ENCODE data around the gene FILIP1.

FILIP1 gene

DNA sequence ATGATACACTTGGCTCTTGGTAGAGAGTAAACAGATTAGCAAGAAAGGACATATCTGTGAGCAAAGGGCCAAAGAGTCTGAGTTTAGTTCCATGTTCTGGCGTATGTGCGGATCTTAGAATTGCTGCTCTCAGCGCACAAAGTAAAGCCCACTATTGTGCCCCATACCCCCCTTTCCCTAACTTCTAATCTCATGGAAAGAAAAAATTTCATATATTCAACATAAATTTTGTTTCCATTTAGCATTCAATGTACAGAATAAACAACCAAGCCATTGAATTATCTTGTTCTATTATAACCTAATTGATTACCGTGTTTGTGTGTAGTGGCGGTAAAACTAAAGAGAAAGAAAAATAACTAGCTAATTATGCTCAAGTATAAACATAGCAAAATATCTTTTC lies 30.5 kb downstream of the FILIP1 start:
- Histone ChIP-seq H3K4ac (ENCODE audit: low read length) (no peak overlapping the region), H3K36me3 (replicated peaks in 1 of 2; ENCODE audit: control insufficient read depth in 2 of 2, insufficient read depth in 2 of 2, low read length in 2 of 2) (no peaks in the 10 kb centered on the region), H2AFZ (ENCODE audit: low read length) (no peak overlapping the region), H3K27ac (replicated peaks; ENCODE audit: low read length) (no peak overlapping the region), H3K14ac (ENCODE audit: low read length) (no peak overlapping the region), H3K27me3 (ENCODE audit: control insufficient read depth in 3 of 3, insufficient read depth in 3 of 3, low read depth in 1 of 3, low read length in 3 of 3) (no peaks in the 10 kb centered on the region), H3K79me1 (ENCODE audit: low read depth, low read length) (no peaks in the 10 kb centered on the region), H3K4me3 (ENCODE audit: low read length in 2 of 2) (no peak overlapping the region), H2BK12ac (ENCODE audit: low read length) (no peak overlapping the region), H2AK5ac (ENCODE audit: low read depth, low read length) (no peak overlapping the region), H2BK15ac (ENCODE audit: low read length) (no peak overlapping the region), H4K8ac (ENCODE audit: low read depth, low read length) (no peak overlapping the region), H3K9me3 (replicated peaks in 1 of 2; ENCODE audit: control insufficient read depth in 2 of 2, insufficient read depth in 1 of 2, low read depth in 1 of 2, low read length in 2 of 2) (no peaks in the 10 kb centered on the region), H3K18ac (ENCODE audit: low read length) (no peak overlapping the region), H2BK120ac (ENCODE audit: low read depth, low read length) (no peak overlapping the region), H3K9ac (ENCODE audit: low read depth, low read length, poor library complexity) (no peak overlapping the region), H3K4me1 (ENCODE audit: control insufficient read depth in 2 of 2, insufficient read depth in 1 of 2, low read depth in 1 of 2, low read length in 2 of 2) (peaks cover 2 to 7% of the 10 kb centered on the region in 2 donors), H3K23ac (ENCODE audit: low read depth, low read length, poor library complexity) (no peak overlapping the region), H4K91ac (ENCODE audit: low read depth, low read length, poor library complexity) (no peak overlapping the region), H3K4me2 (ENCODE audit: insufficient read depth, low read length, poor library complexity, severe bottlenecking) (no peak overlapping the region), H2BK5ac (ENCODE audit: low read length) (no peak overlapping the region)
- no peak for DNase-seq (ENCODE audit: low spot score)
- WGBS, 2 donors (ENCODE audit: extremely low coverage in 2 of 2, insufficient read length in 2 of 2, insufficient replicate concordance in 1 of 2), result no CpG with 5 or more reads among the region's 5 CpGs

DNA sequence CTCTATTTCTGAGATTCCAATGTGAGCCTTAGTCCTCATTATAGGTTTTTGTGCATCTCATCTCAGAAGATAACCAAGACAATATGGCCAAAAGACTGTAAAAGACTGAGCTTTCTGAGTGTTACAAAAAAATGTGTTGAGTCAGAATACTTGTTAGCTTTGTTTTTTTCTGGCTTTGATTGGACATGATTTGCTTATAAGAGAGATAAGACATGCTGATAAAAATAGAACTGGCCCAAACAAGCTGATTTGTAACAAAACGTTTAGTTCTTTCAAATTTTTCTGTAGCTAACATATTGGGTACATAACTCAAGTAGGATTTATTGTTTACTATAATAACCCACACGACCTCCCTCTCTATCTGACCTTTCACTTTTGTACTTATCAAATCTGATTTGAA lies 32.9 kb downstream of the FILIP1 start:
- no peak overlapping the region for H3K4ac ChIP-seq (ENCODE audit: low read length)
- no peak overlapping the region for H2AK5ac ChIP-seq (ENCODE audit: low read depth, low read length)
- H3K9me3 ChIP-seq (replicated peaks in 1 of 2; ENCODE audit: control insufficient read depth in 2 of 2, insufficient read depth in 1 of 2, low read depth in 1 of 2, low read length in 2 of 2), result no peaks in the 10 kb centered on the region
- peaks cover 2 to 4% of the 10 kb centered on the region in 2 donors for H3K4me1 ChIP-seq (ENCODE audit: control insufficient read depth in 2 of 2, insufficient read depth in 1 of 2, low read depth in 1 of 2, low read length in 2 of 2)
- H2AFZ ChIP-seq (ENCODE audit: low read length), result no peak overlapping the region
- H3K4me3 ChIP-seq (ENCODE audit: low read length in 2 of 2), result no peak overlapping the region
- H3K79me1 ChIP-seq (ENCODE audit: low read depth, low read length), result no peaks in the 10 kb centered on the region
- H4K91ac ChIP-seq (ENCODE audit: low read depth, low read length, poor library complexity), result no peak overlapping the region
- no CpG with 5 or more reads among the region's 2 CpGs for WGBS, 2 donors (ENCODE audit: extremely low coverage in 2 of 2, insufficient read length in 2 of 2, insufficient replicate concordance in 1 of 2)
- H3K18ac ChIP-seq (ENCODE audit: low read length), result no peak overlapping the region
- no peaks in the 10 kb centered on the region for H3K36me3 ChIP-seq (replicated peaks in 1 of 2; ENCODE audit: control insufficient read depth in 2 of 2, insufficient read depth in 2 of 2, low read length in 2 of 2)
- H2BK5ac ChIP-seq (ENCODE audit: low read length), result no peak overlapping the region
- H3K23ac ChIP-seq (ENCODE audit: low read depth, low read length, poor library complexity), result no peak overlapping the region
- H4K8ac ChIP-seq (ENCODE audit: low read depth, low read length), result no peak overlapping the region
- H3K27me3 ChIP-seq (ENCODE audit: control insufficient read depth in 3 of 3, insufficient read depth in 3 of 3, low read depth in 1 of 3, low read length in 3 of 3), result no peaks in the 10 kb centered on the region
- no peak overlapping the region for H2BK15ac ChIP-seq (ENCODE audit: low read length)
- no peak overlapping the region for H3K4me2 ChIP-seq (ENCODE audit: insufficient read depth, low read length, poor library complexity, severe bottlenecking)
- no peak overlapping the region for H3K27ac ChIP-seq (replicated peaks; ENCODE audit: low read length)
- H2BK120ac ChIP-seq (ENCODE audit: low read depth, low read length), result no peak overlapping the region
- H3K14ac ChIP-seq (ENCODE audit: low read length), result no peak overlapping the region
- H2BK12ac ChIP-seq (ENCODE audit: low read length), result no peak overlapping the region
- no peak overlapping the region for H3K9ac ChIP-seq (ENCODE audit: low read depth, low read length, poor library complexity)
- no peak for DNase-seq (ENCODE audit: low spot score)

DNA sequence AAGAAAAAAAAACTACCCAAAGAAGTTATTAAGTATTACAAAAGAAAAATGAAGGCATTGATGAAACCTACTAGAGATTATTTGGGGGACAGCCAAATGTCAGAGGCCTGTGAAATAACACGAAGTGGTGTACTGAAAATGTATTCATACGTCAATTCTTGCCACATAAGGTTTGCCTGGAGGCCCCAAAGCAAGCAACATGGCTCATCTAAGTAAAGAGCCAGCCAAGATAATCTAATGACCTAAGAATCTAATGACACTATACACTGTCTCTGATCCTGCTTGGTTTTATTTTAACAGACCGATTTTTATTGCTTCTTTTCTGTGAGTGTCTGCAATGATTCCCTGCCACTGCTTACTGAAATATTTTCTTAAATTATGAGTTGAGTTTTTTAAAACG lies 34.7 kb downstream of the FILIP1 start:
- H3K27me3 ChIP-seq (ENCODE audit: control insufficient read depth in 3 of 3, insufficient read depth in 3 of 3, low read depth in 1 of 3, low read length in 3 of 3), result no peaks in the 10 kb centered on the region
- H2BK15ac ChIP-seq (ENCODE audit: low read length), result no peak overlapping the region
- WGBS, 2 donors (ENCODE audit: extremely low coverage in 2 of 2, insufficient read length in 2 of 2, insufficient replicate concordance in 1 of 2), result no CpG with 5 or more reads among the region's 4 CpGs
- no peak overlapping the region for H2BK12ac ChIP-seq (ENCODE audit: low read length)
- H2BK120ac ChIP-seq (ENCODE audit: low read depth, low read length), result no peak overlapping the region
- H2AFZ ChIP-seq (ENCODE audit: low read length), result no peak overlapping the region
- no peaks in the 10 kb centered on the region for H3K9me3 ChIP-seq (replicated peaks in 1 of 2; ENCODE audit: control insufficient read depth in 2 of 2, insufficient read depth in 1 of 2, low read depth in 1 of 2, low read length in 2 of 2)
- no peak overlapping the region for H3K4ac ChIP-seq (ENCODE audit: low read length)
- no peak overlapping the region for H3K14ac ChIP-seq (ENCODE audit: low read length)
- H3K4me1 ChIP-seq (ENCODE audit: control insufficient read depth in 2 of 2, insufficient read depth in 1 of 2, low read depth in 1 of 2, low read length in 2 of 2), result peaks cover 2 to 4% of the 10 kb centered on the region in 2 donors
- no peak overlapping the region for H3K18ac ChIP-seq (ENCODE audit: low read length)
- H3K4me3 ChIP-seq (ENCODE audit: low read length in 2 of 2), result no peak overlapping the region
- H3K9ac ChIP-seq (ENCODE audit: low read depth, low read length, poor library complexity), result no peak overlapping the region
- no peak overlapping the region for H2AK5ac ChIP-seq (ENCODE audit: low read depth, low read length)
- no peak overlapping the region for H2BK5ac ChIP-seq (ENCODE audit: low read length)
- DNase-seq (ENCODE audit: low spot score), result no peak
- H3K79me1 ChIP-seq (ENCODE audit: low read depth, low read length), result no peaks in the 10 kb centered on the region
- H3K36me3 ChIP-seq (replicated peaks in 1 of 2; ENCODE audit: control insufficient read depth in 2 of 2, insufficient read depth in 2 of 2, low read length in 2 of 2), result no peaks in the 10 kb centered on the region
- no peak overlapping the region for H3K4me2 ChIP-seq (ENCODE audit: insufficient read depth, low read length, poor library complexity, severe bottlenecking)
- no peak overlapping the region for H3K23ac ChIP-seq (ENCODE audit: low read depth, low read length, poor library complexity)
- H4K8ac ChIP-seq (ENCODE audit: low read depth, low read length), result no peak overlapping the region
- no peak overlapping the region for H3K27ac ChIP-seq (replicated peaks; ENCODE audit: low read length)
- no peak overlapping the region for H4K91ac ChIP-seq (ENCODE audit: low read depth, low read length, poor library complexity)

DNA sequence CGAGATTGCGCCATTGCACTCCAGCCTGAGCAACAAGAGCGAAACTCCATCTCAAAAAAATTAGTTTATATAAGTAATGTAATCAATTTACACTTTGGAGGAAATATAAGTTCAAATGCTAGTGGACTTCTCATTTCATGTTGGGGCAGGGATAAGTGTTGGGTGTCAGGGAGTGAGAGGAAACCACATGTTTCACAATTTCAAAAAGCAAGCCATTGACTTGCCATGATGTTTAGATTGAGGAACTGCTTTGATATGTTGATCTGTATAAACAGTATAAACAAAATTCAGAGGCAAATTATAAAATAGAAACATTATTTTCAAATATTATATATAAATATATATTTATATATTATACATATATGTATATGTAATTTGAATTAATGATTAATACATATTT lies 42.7 kb downstream of the FILIP1 start:
- H3K9me3 ChIP-seq (replicated peaks in 1 of 2; ENCODE audit: control insufficient read depth in 2 of 2, insufficient read depth in 1 of 2, low read depth in 1 of 2, low read length in 2 of 2), result no peaks in the 10 kb centered on the region
- no peak overlapping the region for H3K9ac ChIP-seq (ENCODE audit: low read depth, low read length, poor library complexity)
- DNase-seq (ENCODE audit: low spot score), result no peak
- no peak overlapping the region for H4K91ac ChIP-seq (ENCODE audit: low read depth, low read length, poor library complexity)
- no peak overlapping the region for H3K4ac ChIP-seq (ENCODE audit: low read length)
- no peak overlapping the region for H3K27ac ChIP-seq (replicated peaks; ENCODE audit: low read length)
- no peak overlapping the region for H3K14ac ChIP-seq (ENCODE audit: low read length)
- no peaks in the 10 kb centered on the region for H3K36me3 ChIP-seq (replicated peaks in 1 of 2; ENCODE audit: control insufficient read depth in 2 of 2, insufficient read depth in 2 of 2, low read length in 2 of 2)
- H2BK15ac ChIP-seq (ENCODE audit: low read length), result no peak overlapping the region
- no peak overlapping the region for H2AFZ ChIP-seq (ENCODE audit: low read length)
- no peak overlapping the region for H3K23ac ChIP-seq (ENCODE audit: low read depth, low read length, poor library complexity)
- H3K4me1 ChIP-seq (ENCODE audit: control insufficient read depth in 2 of 2, insufficient read depth in 1 of 2, low read depth in 1 of 2, low read length in 2 of 2), result peaks cover 0 to 2% of the 10 kb centered on the region in 2 donors
- no peak overlapping the region for H2BK120ac ChIP-seq (ENCODE audit: low read depth, low read length)
- no peak overlapping the region for H3K18ac ChIP-seq (ENCODE audit: low read length)
- peaks cover 0 to 2% (median 0%) of the 10 kb centered on the region in 3 experiments for H3K27me3 ChIP-seq (ENCODE audit: control insufficient read depth in 3 of 3, insufficient read depth in 3 of 3, low read depth in 1 of 3, low read length in 3 of 3)
- no peak overlapping the region for H3K4me3 ChIP-seq (ENCODE audit: low read length in 2 of 2)
- WGBS, 2 donors (ENCODE audit: extremely low coverage in 2 of 2, insufficient read length in 2 of 2, insufficient replicate concordance in 1 of 2), result no CpG with 5 or more reads among the region's 3 CpGs
- no peaks in the 10 kb centered on the region for H3K79me1 ChIP-seq (ENCODE audit: low read depth, low read length)
- no peak overlapping the region for H2BK12ac ChIP-seq (ENCODE audit: low read length)
- no peak overlapping the region for H3K4me2 ChIP-seq (ENCODE audit: insufficient read depth, low read length, poor library complexity, severe bottlenecking)
- H2AK5ac ChIP-seq (ENCODE audit: low read depth, low read length), result no peak overlapping the region
- H2BK5ac ChIP-seq (ENCODE audit: low read length), result no peak overlapping the region
- no peak overlapping the region for H4K8ac ChIP-seq (ENCODE audit: low read depth, low read length)
